ENCODE data around the gene NKX1-1.
"Not testable (repeated sequence)": the region's sequence is repeated elsewhere in the genome, so short reads cannot be mapped to it uniquely, and the experiment has no call there.

Gene NKX1-1

DNA sequence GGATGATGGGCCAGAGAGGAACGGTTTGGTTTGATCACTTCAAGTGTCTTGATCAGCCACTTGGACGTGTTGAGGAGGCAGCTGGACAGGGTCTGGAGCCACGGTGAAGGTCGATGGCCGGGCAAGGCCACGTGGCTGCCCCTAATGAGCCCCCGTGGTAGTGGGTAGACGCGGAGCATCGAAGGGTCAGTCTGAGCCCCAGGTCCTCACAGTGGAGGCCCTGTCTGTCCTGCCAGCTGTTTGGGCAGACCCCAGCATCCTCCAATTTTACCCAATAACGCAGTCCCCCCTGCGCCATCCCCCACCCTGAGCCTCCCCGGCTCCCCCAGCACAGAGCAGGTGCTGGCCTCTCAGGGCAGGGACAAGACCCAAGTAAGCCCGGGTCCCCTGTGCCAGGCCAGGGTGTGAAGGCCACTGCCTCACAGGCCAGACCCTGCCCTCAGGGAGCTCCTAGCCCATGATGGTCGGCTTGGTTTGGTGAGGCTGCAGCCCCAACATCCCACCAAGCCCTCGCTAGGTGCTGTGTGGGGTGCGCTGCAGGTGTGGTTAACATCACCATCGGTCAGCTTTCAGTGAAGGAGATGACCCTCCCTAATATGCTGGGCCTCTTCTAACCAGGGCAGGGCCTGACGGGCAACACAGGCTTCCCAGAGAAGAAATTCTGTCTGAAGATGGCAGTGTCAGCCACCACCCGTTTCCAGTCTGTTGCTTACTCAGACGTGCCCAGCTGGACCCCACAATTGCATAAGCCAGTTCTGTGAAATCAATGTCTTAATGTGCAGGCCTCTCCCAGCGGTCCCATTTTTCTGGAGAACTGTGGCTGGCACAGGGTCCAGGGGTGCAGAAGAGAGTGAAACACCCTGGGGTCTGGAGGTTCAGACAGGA lies 40.5 kb upstream of the NKX1-1 start:
- no peaks in the 10 kb centered on the region for H3K36me3 ChIP-seq (ENCODE audit: control insufficient read depth, insufficient read depth, low read length)
- no peak overlapping the region for H3K9ac ChIP-seq (ENCODE audit: low read depth, low read length)
- no peak overlapping the region for H3K4me3 ChIP-seq (ENCODE audit: low read depth, low read length)
- H3K27ac ChIP-seq (ENCODE audit: low read depth, low read length), result no peak overlapping the region
- no peaks in the 10 kb centered on the region for H3K9me3 ChIP-seq (ENCODE audit: control insufficient read depth, insufficient read depth, low read length)
- no peaks in the 10 kb centered on the region for H3K4me1 ChIP-seq (ENCODE audit: control insufficient read depth, insufficient read depth, low read length)
- H3K27me3 ChIP-seq (ENCODE audit: control insufficient read depth, insufficient read depth, low read length), result no peaks in the 10 kb centered on the region

DNA sequence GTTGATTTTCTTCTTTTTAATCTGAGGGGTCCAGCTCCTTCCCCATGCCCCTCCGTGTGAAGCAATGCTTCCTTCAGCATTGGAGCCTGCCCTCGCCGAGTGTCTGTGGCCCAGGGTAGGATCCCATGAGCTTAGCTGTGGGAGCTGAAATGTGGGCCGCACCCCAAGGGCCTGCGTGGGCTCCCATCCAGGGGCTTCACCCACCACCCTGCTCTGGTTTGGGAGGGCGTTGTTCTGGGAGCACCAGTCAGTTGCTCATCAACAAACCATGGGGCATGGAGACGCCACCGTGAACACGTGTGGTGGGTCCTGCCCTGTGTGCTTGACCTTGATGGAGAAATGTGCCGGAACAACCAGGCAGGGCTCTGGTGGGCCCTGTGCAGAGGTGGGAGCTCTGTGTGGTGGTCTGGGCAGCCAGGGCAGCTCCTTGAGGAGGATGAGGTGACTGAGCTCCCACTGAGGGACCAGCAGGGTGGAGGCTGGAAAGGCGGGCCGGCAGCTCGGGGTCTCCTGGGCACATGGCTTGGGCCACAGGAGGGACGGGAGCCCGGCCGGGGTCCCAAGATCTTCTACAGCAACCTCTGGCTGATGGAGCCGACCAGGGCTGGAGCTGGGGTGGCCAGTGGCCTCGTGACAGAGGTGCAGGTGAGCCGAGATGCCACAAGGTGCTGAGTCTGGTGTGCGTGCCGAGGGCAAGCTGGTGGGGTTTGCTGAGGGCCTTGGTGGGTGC lies 39.6 kb upstream of the NKX1-1 start:
- Histone ChIP-seq H3K4me1 (ENCODE audit: control insufficient read depth, insufficient read depth, low read length) (no peaks in the 10 kb centered on the region), H3K9ac (ENCODE audit: low read depth, low read length) (no peak overlapping the region), H3K36me3 (ENCODE audit: control insufficient read depth, insufficient read depth, low read length) (no peaks in the 10 kb centered on the region), H3K27ac (ENCODE audit: low read depth, low read length) (no peak overlapping the region), H3K9me3 (ENCODE audit: control insufficient read depth, insufficient read depth, low read length) (no peaks in the 10 kb centered on the region), H3K4me3 (ENCODE audit: low read depth, low read length) (no peak overlapping the region), H3K27me3 (ENCODE audit: control insufficient read depth, insufficient read depth, low read length) (no peaks in the 10 kb centered on the region)

DNA sequence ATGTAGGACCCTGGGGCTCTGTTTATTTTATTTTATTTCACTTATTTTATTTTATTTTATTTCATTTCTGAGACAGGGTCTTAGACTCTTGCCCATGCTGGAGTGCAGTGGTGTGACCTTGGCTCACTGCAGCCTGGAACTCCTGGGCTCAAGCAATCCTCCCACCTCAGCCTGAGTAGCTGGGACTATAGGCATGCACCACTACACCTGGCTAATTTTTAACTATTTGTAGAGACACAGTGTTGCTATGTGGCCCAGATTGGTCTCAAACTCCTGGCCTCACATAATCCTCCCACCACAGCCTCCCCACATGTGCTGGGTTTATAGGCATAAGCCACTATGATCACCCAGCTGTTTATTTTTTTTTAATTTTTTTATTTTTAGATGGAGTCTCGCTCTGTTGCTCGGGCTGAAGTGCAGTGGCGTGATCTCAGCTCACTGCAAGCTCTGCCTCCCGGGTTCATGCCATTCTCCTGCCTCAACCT lies 37.5 kb upstream of the NKX1-1 start:
- not testable (repeated sequence) for H3K4me3 ChIP-seq (ENCODE audit: low read depth, low read length); H3K27me3 ChIP-seq (ENCODE audit: control insufficient read depth, insufficient read depth, low read length); H3K36me3 ChIP-seq (ENCODE audit: control insufficient read depth, insufficient read depth, low read length); H3K27ac ChIP-seq (ENCODE audit: low read depth, low read length); H3K9me3 ChIP-seq (ENCODE audit: control insufficient read depth, insufficient read depth, low read length); H3K9ac ChIP-seq (ENCODE audit: low read depth, low read length); H3K4me1 ChIP-seq (ENCODE audit: control insufficient read depth, insufficient read depth, low read length)

DNA sequence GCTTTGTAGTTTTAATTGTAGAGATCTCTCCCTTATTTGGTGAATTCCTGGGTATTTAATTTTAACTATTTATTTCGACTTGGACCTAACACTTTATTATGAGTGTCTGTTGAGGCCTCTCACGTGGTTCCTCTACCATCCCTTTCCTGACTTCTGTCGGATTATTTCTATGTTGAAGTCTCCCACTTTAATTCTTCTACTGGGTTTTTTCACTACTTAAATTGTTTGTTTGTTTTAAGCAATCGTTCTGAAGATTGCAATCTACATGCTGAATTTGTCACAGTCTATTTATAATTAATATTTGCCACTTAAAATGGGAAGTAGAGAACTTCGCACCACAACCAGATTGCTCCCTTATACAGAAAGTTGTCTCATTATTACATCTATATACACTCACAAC lies 20.8 kb upstream of the NKX1-1 start:
- Histone ChIP-seq H3K4me1 (ENCODE audit: control insufficient read depth, insufficient read depth, low read length) (no peaks in the 10 kb centered on the region), H3K27me3 (ENCODE audit: control insufficient read depth, insufficient read depth, low read length) (no peaks in the 10 kb centered on the region), H3K27ac (ENCODE audit: low read depth, low read length) (no peak overlapping the region), H3K9ac (ENCODE audit: low read depth, low read length) (no peak overlapping the region), H3K9me3 (ENCODE audit: control insufficient read depth, insufficient read depth, low read length) (no peaks in the 10 kb centered on the region), H3K4me3 (ENCODE audit: low read depth, low read length) (no peak overlapping the region), H3K36me3 (ENCODE audit: control insufficient read depth, insufficient read depth, low read length) (no peaks in the 10 kb centered on the region)

DNA sequence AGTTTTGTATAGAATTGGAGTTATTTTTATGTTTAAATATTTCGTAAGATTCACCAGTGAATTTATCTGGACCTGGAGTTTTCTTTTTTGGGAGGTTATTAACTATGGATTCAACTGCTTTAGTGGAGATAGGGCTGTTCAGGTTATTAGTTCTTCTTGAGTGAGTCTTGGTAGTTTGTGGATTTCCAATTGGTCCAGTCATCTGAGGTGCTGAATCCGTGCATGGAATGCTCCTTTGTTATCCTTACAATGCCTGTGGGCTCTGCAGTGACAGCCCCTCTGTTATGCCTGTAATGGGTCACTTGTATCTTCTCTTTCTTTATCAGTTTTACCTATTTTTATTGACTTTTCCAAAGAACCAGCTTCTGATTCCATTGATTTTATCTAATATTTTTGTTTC lies 15.4 kb upstream of the NKX1-1 start:
- Histone ChIP-seq H3K9me3 (ENCODE audit: control insufficient read depth, insufficient read depth, low read length) (no peaks in the 10 kb centered on the region), H3K27me3 (ENCODE audit: control insufficient read depth, insufficient read depth, low read length) (peaks cover 4% of the 10 kb centered on the region; the same call in 1 of the 2 replicates), H3K4me1 (ENCODE audit: control insufficient read depth, insufficient read depth, low read length) (no peaks in the 10 kb centered on the region), H3K36me3 (ENCODE audit: control insufficient read depth, insufficient read depth, low read length) (no peaks in the 10 kb centered on the region), H3K9ac (ENCODE audit: low read depth, low read length) (no peak overlapping the region), H3K4me3 (ENCODE audit: low read depth, low read length) (no peak overlapping the region), H3K27ac (ENCODE audit: low read depth, low read length) (no peak overlapping the region)

DNA sequence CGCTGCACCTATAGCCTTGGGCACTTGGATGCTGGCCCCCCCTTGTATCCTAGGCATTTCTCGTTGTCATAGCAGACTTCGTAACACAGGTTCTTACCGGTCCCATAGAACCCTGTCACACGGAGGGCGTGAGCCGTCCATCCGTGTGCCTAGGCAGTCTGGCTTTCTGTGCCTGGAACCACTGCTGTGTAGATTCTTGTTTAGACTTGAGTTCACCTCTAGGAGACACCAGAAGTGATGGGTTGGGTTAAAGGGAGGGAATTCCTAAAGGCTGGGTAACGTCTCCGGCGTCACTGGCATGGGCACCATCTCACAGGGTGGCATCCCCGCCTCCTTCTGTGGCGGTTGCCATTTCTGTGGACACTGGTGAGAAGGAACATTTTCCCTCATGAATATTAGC lies 13.5 kb upstream of the NKX1-1 start:
- Histone ChIP-seq H3K4me3 (ENCODE audit: low read depth, low read length) (no peak overlapping the region), H3K27me3 (ENCODE audit: control insufficient read depth, insufficient read depth, low read length) (peaks cover 8% of the 10 kb centered on the region; the same call in 1 of the 2 replicates), H3K9me3 (ENCODE audit: control insufficient read depth, insufficient read depth, low read length) (no peaks in the 10 kb centered on the region), H3K9ac (ENCODE audit: low read depth, low read length) (no peak overlapping the region), H3K4me1 (ENCODE audit: control insufficient read depth, insufficient read depth, low read length) (no peaks in the 10 kb centered on the region), H3K27ac (ENCODE audit: low read depth, low read length) (no peak overlapping the region), H3K36me3 (ENCODE audit: control insufficient read depth, insufficient read depth, low read length) (no peaks in the 10 kb centered on the region)

DNA sequence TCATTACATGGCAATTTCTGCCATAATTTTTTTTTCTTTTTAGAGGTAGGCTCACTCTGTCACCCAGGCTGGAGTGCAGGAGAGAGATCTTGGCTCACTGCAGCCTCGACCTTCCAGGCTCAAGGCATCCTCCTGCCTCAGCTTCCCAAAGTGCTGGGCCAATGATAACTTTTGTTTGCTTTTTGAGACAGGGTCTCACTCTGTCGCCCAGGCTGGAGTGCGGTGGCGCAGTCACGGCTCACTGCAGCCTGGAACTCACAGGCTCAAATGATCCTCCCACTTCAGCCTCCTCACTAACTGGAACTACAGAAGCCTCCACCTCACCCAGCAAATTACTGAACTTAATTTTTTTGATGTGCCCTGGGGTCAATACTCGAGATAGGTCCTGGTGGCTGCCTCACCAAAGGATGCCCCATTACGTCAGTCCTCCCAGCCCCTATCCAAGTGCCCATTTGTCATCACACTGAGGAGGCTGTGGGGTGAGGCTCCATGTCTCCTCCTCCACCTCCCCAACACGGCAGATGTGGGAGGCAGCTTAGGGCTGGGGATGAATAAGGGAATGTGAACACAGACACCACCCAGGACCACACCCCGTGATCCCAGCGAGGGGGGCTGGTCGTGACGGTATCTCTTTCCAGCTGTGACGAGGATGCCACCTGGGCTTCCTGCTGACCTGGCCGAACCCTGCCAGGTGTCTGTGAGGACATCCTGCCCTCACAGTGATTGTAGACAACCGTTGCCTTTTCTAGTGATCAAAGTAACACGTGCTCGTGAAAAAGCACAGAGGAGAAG lies 12.4 kb upstream of the NKX1-1 start:
- no peak overlapping the region for H3K4me3 ChIP-seq (ENCODE audit: low read depth, low read length)
- no peak overlapping the region for H3K9ac ChIP-seq (ENCODE audit: low read depth, low read length)
- H3K36me3 ChIP-seq (ENCODE audit: control insufficient read depth, insufficient read depth, low read length), result no peaks in the 10 kb centered on the region
- H3K27ac ChIP-seq (ENCODE audit: low read depth, low read length), result no peak overlapping the region
- peaks cover 11% of the 10 kb centered on the region for H3K27me3 ChIP-seq (ENCODE audit: control insufficient read depth, insufficient read depth, low read length)
- no peaks in the 10 kb centered on the region for H3K9me3 ChIP-seq (ENCODE audit: control insufficient read depth, insufficient read depth, low read length)
- no peaks in the 10 kb centered on the region for H3K4me1 ChIP-seq (ENCODE audit: control insufficient read depth, insufficient read depth, low read length)

DNA sequence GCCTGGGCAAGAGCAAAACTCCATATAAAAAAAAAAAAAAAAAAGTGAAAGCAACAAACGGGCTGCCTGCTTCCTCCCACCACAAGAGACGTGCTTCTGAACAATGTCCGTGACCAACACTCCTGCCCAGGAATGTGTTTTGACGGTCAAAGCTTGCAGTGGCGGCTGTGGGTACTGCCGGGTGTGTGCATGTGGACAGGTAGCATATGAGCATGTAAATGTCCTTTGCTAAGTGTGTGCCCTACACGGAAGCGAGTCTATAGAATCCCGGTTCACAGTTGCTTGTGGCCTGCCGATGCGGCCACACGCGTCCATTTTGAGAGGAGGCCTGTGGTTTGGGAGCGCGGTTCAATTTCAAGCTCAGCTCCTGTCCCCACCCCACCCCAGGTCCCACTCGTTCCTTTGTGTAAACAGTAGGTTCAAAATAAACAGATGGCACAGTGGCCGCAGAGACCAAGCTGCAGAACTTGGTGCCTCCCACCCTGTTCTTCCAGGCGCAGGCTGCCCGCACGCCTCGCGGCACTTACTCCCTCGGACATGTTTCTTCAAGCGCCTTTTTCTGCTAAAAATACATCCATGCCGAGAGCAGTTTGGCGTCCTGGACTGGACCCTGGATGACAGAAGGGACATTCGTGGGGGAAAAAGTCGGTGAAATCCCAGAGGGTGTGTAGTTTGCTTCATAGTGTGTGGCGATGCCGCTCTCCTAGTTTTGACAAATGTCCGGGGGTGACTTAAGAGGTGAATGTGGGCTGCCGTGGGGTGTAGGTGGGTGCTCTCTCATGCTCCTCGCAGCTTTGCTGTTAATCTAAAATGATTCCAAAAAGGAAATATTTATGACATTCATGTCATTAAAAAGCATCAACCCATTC lies 11.5 kb upstream of the NKX1-1 start:
- Histone ChIP-seq H3K4me1 (ENCODE audit: control insufficient read depth, insufficient read depth, low read length) (no peaks in the 10 kb centered on the region), H3K27ac (ENCODE audit: low read depth, low read length) (no peak overlapping the region), H3K9me3 (ENCODE audit: control insufficient read depth, insufficient read depth, low read length) (no peaks in the 10 kb centered on the region), H3K4me3 (ENCODE audit: low read depth, low read length) (no peak overlapping the region), H3K9ac (ENCODE audit: low read depth, low read length) (no peak overlapping the region), H3K27me3 (ENCODE audit: control insufficient read depth, insufficient read depth, low read length) (peaks cover 21% of the 10 kb centered on the region), H3K36me3 (ENCODE audit: control insufficient read depth, insufficient read depth, low read length) (no peaks in the 10 kb centered on the region)

DNA sequence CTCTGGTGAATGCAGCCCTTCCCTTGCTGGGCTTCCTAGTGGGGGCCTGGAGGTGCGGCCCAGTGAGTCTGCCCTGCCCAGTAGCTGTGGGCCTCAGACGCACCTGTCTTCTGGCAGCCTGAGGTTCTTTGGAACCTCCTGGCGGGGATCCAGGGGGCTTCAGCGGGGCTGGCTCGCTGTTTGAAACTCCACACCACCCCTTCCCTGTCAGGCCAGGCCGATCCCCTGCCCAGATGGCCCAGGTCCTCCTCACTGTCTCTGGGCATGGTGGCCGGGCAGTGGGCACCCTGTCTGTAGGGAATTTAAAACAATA lies 10.7 kb upstream of the NKX1-1 start:
- peaks cover 29% of the 10 kb centered on the region for H3K27me3 ChIP-seq (ENCODE audit: control insufficient read depth, insufficient read depth, low read length)
- no peaks in the 10 kb centered on the region for H3K4me1 ChIP-seq (ENCODE audit: control insufficient read depth, insufficient read depth, low read length)
- H3K4me3 ChIP-seq (ENCODE audit: low read depth, low read length), result no peak overlapping the region
- H3K36me3 ChIP-seq (ENCODE audit: control insufficient read depth, insufficient read depth, low read length), result no peaks in the 10 kb centered on the region
- H3K27ac ChIP-seq (ENCODE audit: low read depth, low read length), result no peak overlapping the region
- no peak overlapping the region for H3K9ac ChIP-seq (ENCODE audit: low read depth, low read length)
- H3K9me3 ChIP-seq (ENCODE audit: control insufficient read depth, insufficient read depth, low read length), result no peaks in the 10 kb centered on the region

Data from HUES48 (cell line).